Measurements from ENCODE around the gene ST3GAL3. TPM values are rescaled to one million over a fixed set of nuclear protein-coding genes. Genes with fewer than 3 reads are reported as not detected.

Gene ST3GAL3
- total and polyA plus RNA-seq, 10 of the 15 experiments (the other 5 are each of a cell fraction or from before 2014, with no cell fraction given), result 1.2 to 19.3 (median 11.0) TPM

- Histone ChIP-seq H3K4me3 (no peak overlapping the region), H4K20me1 (ENCODE audit: control insufficient read depth, insufficient read depth) (no peaks in the 10 kb centered on the region), H3K4me1 (ENCODE audit: control insufficient read depth, insufficient read depth, low read length) (no peaks in the 10 kb centered on the region), H3K36me3 (ENCODE audit: control insufficient read depth in 2 of 2, insufficient read depth in 2 of 2, low read length in 1 of 2) (no peaks in the 10 kb centered on the region; a peak in 1 of 4 replicates), H3K9me3 (replicated peaks; ENCODE audit: control insufficient read depth, insufficient read depth, low read length) (no peaks in the 10 kb centered on the region), H3K79me2 (ENCODE audit: control insufficient read depth, insufficient read depth, low read length) (no peaks in the 10 kb centered on the region), H3K27me3 (replicated peaks in 1 of 2; ENCODE audit: control insufficient read depth in 2 of 2, insufficient read depth in 2 of 2, low read length in 1 of 2) (no peaks in the 10 kb centered on the region), H3K27ac (ENCODE audit: control insufficient read depth, insufficient read depth) (no peak overlapping the region), H3K9ac (ENCODE audit: control insufficient read depth, insufficient read depth, low read length) (no peak overlapping the region), H2AFZ (ENCODE audit: control insufficient read depth, low read depth, low read length) (no peak overlapping the region), H3K4me2 (ENCODE audit: control insufficient read depth, insufficient read depth) (no peak overlapping the region)
- intact Hi-C loops (cut with micrococcal nuclease; ENCODE audit: unreplicated experiment) (no loop called here), in situ Hi-C loops (cut with MboI) (no loop called here)
- 89% methylated on average over 7 of the region's 7 CpGs for WGBS (ENCODE audit: insufficient coverage, insufficient replicate concordance, low lambda C conversion rate, missing lambda C conversion rate)
- no peak for ATAC-seq
- SMC1A ChIA-PET (ENCODE audit: uncharacterized antibody, unreplicated experiment), result interaction anchor here (0.8 to 1.7 kb wide), 2 partner anchors 9 to 203 kb away, joined by 3 to 5 read pairs; no protein-coding TSS in a partner anchor
- POLR2A ChIA-PET, result interaction anchor here (0.5 to 0.6 kb wide), 3 partner anchors 27 to 700 kb away, joined by 4 to 7 read pairs (median 4); no protein-coding TSS in a partner anchor
- no peak for TF ChIP-seq ZNF687 (IDR thresholded peaks at IDR 0.05)
- no peak for TF ChIP-seq MEF2B (IDR thresholded peaks at IDR 0.05; ENCODE audit: partially characterized antibody, poor library complexity, severe bottlenecking)
- TF ChIP-seq DPF2 (IDR thresholded peaks at IDR 0.05), result no peak
- TF ChIP-seq SIX5 (IDR thresholded peaks at IDR 0.05; ENCODE audit: low read depth, low read length, severe bottlenecking), result no peak
- no peak for TF ChIP-seq RAD21 (IDR thresholded peaks at IDR 0.05; ENCODE audit: insufficient read depth, low read depth, low read length)
- TF ChIP-seq SUZ12 (IDR thresholded peaks at IDR 0.05; ENCODE audit: unreplicated experiment), result no peak
- no peak for TF ChIP-seq MYC (IDR thresholded peaks at IDR 0.05; ENCODE audit: insufficient read depth, insufficient read length, insufficient replicate concordance, low read length, severe bottlenecking)
- no peak for TF ChIP-seq BCLAF1 (IDR thresholded peaks at IDR 0.05)
- TF ChIP-seq NBN (IDR thresholded peaks at IDR 0.05), result no peak
- TF ChIP-seq FOS (IDR thresholded peaks at IDR 0.05; ENCODE audit: borderline replicate concordance, extremely low read depth, insufficient read length), result no peak
- no peak for TF ChIP-seq IRF4 (IDR thresholded peaks at IDR 0.05; ENCODE audit: low read depth, low read length)
- TF ChIP-seq ZNF24 (IDR thresholded peaks at IDR 0.05), result no peak
- TF ChIP-seq FOXK2 (IDR thresholded peaks at IDR 0.05), result no peak
- FAIRE-seq, result no peak
- BruUV-seq (replicated peaks), result no TSS peak
- RAD21 ChIA-PET (ENCODE audit: unreplicated experiment), result no interaction called here
- CTCF ChIA-PET, result interaction anchor here (0.7 to 2.5 kb wide), 4 partner anchors 19 to 203 kb away, joined by 3 to 9 read pairs (median 4); no protein-coding TSS in a partner anchor
- DNase-seq (ENCODE audit: low read depth, low spot score), result no peak
These were observed 24.7 kb downstream of the ST3GAL3 start for GRCh38 chr1:43731867-43732531.

All from GM12878 (cell line).